KOPT-K1 (cell line): ENCODE measurements around the gene CETN3.
"Not testable (repeated sequence)": the region's sequence is repeated elsewhere in the genome, so short reads cannot be mapped to it uniquely, and the experiment has no call there.

ENCODE experiments used
- H3K27ac ChIP-seq: fragments of 200-600 bp; sonication (generic); 2 replicates; pipeline ENCODE4 v1.5.1; 2016; ENCODE audit warnings: antibody characterized with exemption, mild to moderate bottlenecking, low read depth, low read length; ENCODE audit not compliant: poor library complexity, severe bottlenecking
- H3K36me3 ChIP-seq: fragments of 200-600 bp; sonication (generic); 2 replicates; pipeline ENCODE4 v1.5.1; 2017; ENCODE audit warnings: antibody characterized with exemption, mild to moderate bottlenecking, low read length, moderate library complexity; ENCODE audit not compliant: insufficient read depth
- H3K9me3 ChIP-seq: fragments of 200-600 bp; sonication (generic); 2 replicates; pipeline ENCODE4 v1.5.1; 2017; ENCODE audit warnings: antibody characterized with exemption, low read length, mild to moderate bottlenecking; ENCODE audit not compliant: insufficient read depth, poor library complexity, severe bottlenecking

Gene CETN3

GRCh38 chr5:90365328-90365727, 44.2 kb downstream of the CETN3 start:
- Histone ChIP-seq H3K36me3 (no peaks in the 10 kb centered on the region), H3K9me3 (no peaks in the 10 kb centered on the region), H3K27ac (no peak overlapping the region)

DNA sequence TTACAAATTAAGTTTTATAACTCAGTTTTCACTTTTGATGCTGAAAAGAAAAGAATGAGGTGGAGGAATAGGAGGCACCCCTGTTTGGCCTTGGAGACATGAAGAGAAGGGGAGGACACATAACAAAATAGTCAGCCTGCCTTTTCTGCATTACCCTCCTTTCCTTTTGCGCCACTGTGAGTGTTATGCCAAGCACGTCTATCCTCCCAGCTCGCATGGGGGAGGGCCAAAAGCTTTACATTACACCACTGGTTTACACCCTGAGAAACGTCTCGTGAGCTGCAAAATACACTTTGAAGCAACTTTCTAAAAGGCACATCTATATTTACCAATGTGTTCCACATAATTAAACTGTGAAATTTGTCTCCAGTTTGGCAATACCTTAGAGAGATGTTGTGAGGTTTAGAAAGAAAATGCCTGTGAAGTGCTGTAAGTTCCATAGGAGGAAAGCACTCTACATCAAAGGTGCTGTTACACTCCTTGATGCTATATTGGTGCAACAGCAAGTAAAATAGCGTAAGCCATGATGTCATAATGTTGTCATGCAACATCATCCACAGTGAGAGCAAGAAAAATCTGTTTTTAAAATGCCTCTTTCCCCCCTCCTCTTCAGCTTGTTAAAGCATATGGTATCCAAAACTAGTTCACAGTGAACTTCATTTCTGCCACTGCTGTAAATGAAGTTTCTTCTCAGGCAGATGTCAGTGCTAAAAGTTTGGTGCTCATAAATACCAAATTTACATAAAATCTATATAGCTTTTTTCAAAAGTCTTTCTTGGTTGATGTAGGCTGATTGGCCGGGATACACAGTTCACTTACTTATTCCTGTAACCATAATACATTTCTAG, 50.3 kb downstream of the CETN3 start:
- Histone ChIP-seq H3K9me3 (no peaks in the 10 kb centered on the region), H3K27ac (no peak overlapping the region), H3K36me3 (no peaks in the 10 kb centered on the region)

GRCh38 chr5:90356622-90357021, 52.9 kb downstream of the CETN3 start:
- no peaks in the 10 kb centered on the region for H3K36me3 ChIP-seq
- no peak overlapping the region for H3K27ac ChIP-seq
- H3K9me3 ChIP-seq: no peaks in the 10 kb centered on the region

GRCh38 chr5:90356176-90356575, 53.4 kb downstream of the CETN3 start:
- H3K36me3 ChIP-seq: no peaks in the 10 kb centered on the region
- no peaks in the 10 kb centered on the region for H3K9me3 ChIP-seq
- no peak overlapping the region for H3K27ac ChIP-seq

GRCh38 chr5:90355635-90356034, 53.9 kb downstream of the CETN3 start:
- Histone ChIP-seq H3K9me3 (no peaks in the 10 kb centered on the region), H3K36me3 (no peaks in the 10 kb centered on the region), H3K27ac (no peak overlapping the region)

GRCh38 chr5:90353254-90353653, 56.3 kb downstream of the CETN3 start:
- H3K27ac ChIP-seq: no peak overlapping the region
- H3K9me3 ChIP-seq: no peaks in the 10 kb centered on the region
- no peaks in the 10 kb centered on the region for H3K36me3 ChIP-seq

DNA sequence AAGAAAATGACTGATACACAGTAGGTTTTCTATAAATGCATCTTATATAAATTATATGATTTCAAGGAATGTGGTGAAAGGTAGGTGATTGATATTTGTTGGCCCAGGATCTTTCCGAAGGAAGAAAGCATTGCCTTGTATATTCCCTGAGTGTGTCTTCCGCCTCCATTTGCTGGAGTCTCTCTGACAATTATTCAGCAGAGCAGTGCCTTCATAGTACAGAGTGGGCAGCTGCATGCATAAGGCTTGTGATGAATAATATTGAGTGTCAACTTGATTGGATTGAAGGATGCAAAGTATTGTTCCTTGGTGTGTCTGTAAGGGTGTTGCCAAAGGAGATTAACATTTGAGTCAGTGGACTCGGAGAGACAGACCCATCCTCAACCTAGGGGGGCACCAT, 58.5 kb downstream of the CETN3 start:
- H3K27ac ChIP-seq: no peak overlapping the region

DNA sequence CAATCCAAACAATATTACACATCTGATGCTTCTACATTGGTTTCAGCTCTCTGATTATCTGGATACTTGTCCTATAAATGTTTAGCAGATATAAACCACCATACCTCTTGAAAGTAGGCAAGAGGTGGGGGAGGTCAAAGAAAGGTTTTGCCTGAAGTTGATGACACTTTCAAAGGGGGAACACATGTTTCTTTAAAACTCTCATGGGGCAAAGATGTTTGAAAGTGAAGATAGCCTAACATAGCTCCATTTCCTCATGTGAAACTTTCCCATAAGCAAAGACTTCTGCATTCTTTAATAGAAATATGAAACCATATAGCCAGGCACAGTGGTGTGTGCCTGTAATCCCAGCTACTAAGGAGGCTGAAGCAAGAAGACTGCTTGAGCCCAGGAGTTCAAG, 62.1 kb downstream of the CETN3 start:
- Histone ChIP-seq H3K36me3 (no peaks in the 10 kb centered on the region), H3K9me3 (no peaks in the 10 kb centered on the region), H3K27ac (no peak overlapping the region)

More for the DNA sequence above, 58.5 kb downstream of the CETN3 start:
- no peaks in the 10 kb centered on the region for H3K9me3 ChIP-seq
- H3K36me3 ChIP-seq: no peaks in the 10 kb centered on the region

GRCh38 chr5:90345684-90346083, 63.9 kb downstream of the CETN3 start:
- no peaks in the 10 kb centered on the region for H3K36me3 ChIP-seq
- no peaks in the 10 kb centered on the region for H3K9me3 ChIP-seq
- H3K27ac ChIP-seq: no peak overlapping the region

GRCh38 chr5:90344689-90345088, 64.9 kb downstream of the CETN3 start:
- Histone ChIP-seq H3K27ac (no peak overlapping the region), H3K9me3 (no peaks in the 10 kb centered on the region), H3K36me3 (no peaks in the 10 kb centered on the region)

DNA sequence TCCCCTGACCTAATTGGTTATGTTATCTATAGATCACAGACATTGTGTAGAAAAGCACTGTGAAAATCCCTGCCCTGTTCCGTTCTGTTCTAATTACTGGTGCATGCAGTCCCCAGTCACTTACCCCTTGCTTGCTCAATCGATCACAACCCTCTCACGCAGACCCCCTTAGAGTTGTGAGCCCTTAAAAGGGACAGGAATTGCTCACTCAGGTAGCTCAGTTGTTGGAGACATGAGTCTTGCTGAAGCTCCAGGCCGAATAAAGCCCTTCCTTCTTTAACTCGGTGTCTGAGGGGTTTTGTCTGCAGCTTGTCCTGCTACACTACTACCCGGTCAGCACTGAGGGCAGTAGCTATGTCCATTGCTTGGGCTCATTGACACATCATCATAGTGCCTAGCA, 65.8 kb downstream of the CETN3 start:
- not testable (repeated sequence) for H3K36me3 ChIP-seq, H3K27ac ChIP-seq, H3K9me3 ChIP-seq

DNA sequence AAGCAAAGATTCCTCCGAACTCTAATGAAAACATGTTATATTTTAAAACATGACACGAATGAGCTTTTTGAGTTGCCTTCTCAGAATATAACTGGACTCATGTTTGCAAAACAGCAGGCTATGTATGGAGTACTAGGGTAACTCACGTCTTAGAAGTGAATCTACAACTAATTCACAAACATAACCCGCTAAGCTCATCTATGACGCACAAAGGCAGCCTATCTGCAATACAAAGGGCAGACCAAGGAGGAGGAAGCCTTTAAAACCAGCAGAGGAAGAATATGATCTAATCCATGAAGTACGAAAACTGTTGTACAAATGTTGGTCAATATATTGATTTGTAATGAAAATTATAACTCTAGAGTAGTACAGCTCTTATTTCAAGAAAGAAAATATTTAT, 67.0 kb downstream of the CETN3 start:
- H3K9me3 ChIP-seq: no peaks in the 10 kb centered on the region
- H3K36me3 ChIP-seq: no peaks in the 10 kb centered on the region
- H3K27ac ChIP-seq: no peak overlapping the region
